ENCODE results near the gene EDDM3A.

DNA sequence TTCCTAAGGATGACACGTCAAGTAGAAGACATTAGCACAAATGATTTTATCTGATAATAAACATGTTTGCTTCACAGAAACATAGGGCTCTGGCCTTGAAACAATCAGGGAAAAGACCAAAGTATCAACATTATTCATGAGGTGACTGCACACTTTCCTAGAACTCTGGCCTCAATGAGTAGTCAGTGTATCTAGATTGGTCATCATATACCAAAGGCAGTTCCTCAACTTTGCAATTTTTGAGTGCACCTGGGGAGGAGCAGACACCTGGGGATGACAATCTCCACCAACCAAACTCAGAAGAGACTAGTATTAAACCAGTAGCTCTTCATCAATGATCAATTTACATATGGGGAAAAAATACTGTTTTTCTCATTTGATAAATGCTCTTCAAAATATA lies 4.5 kb downstream of the EDDM3A start:
- TF ChIP-seq, protein P1, sequence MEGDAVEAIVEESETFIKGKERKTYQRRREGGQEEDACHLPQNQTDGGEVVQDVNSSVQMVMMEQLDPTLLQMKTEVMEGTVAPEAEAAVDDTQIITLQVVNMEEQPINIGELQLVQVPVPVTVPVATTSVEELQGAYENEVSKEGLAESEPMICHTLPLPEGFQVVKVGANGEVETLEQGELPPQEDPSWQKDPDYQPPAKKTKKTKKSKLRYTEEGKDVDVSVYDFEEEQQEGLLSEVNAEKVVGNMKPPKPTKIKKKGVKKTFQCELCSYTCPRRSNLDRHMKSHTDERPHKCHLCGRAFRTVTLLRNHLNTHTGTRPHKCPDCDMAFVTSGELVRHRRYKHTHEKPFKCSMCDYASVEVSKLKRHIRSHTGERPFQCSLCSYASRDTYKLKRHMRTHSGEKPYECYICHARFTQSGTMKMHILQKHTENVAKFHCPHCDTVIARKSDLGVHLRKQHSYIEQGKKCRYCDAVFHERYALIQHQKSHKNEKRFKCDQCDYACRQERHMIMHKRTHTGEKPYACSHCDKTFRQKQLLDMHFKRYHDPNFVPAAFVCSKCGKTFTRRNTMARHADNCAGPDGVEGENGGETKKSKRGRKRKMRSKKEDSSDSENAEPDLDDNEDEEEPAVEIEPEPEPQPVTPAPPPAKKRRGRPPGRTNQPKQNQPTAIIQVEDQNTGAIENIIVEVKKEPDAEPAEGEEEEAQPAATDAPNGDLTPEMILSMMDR (IDR thresholded peaks at IDR 0.05): no peak
- no peak for TF ChIP-seq POLR2A (IDR thresholded peaks at IDR 0.05)
